Large intestine (tissue), 3 donors: ENCODE measurements around the gene CCDC102A. TPM values are rescaled to one million over a fixed set of nuclear protein-coding genes. Genes with fewer than 3 reads are reported as not detected.
"Not testable (repeated sequence)": the region's sequence is repeated elsewhere in the genome, so short reads cannot be mapped to it uniquely, and the experiment has no call there.

Source experiments
- DNase-seq, 2 donors: peaks; one replicate each; pipeline versions ENCODE4 v3.0.0 to v3.0.0-alpha.2; 2013
- H3K27ac ChIP-seq: one replicate; pipeline ENCODE4 v1.5.1; 2013; ENCODE audit warnings: low read length
- H3K27me3 ChIP-seq: 2 replicates; pipeline ENCODE4 v1.6.1; 2013; ENCODE audit warnings: low read length; ENCODE audit not compliant: control insufficient read depth, insufficient read depth
- H3K36me3 ChIP-seq: 2 replicates; pipeline ENCODE4 v1.6.1; 2013; ENCODE audit warnings: low read length; ENCODE audit not compliant: control insufficient read depth, insufficient read depth
- H3K4me1 ChIP-seq: one replicate; pipeline ENCODE4 v1.6.1; 2013; ENCODE audit warnings: low read length; ENCODE audit not compliant: control insufficient read depth, insufficient read depth
- H3K4me3 ChIP-seq: one replicate; pipeline ENCODE4 v1.5.1; 2013; ENCODE audit warnings: low read length
- H3K9me3 ChIP-seq: one replicate; pipeline ENCODE4 v1.6.1; 2013; ENCODE audit warnings: mild to moderate bottlenecking, low read depth, low read length, moderate library complexity; ENCODE audit not compliant: control insufficient read depth
- WGBS: methylation state at CpG from one replicate; pipeline ENCODE4 v1.1.5; 2013; ENCODE audit warnings: low lambda C conversion rate; ENCODE audit not compliant: insufficient coverage; 5-methylcytosine and 5-hydroxymethylcytosine counted together
- polyA plus RNA-seq: library from polyadenylated mRNA; unstranded; fragments of 120-200 nt; gene quantifications from one replicate; pipeline ENCODE4 v1.2.1, GENCODE V29; 2013

The CCDC102A gene
- polyA plus RNA-seq, 1 donor = 5.6 TPM

DNA sequence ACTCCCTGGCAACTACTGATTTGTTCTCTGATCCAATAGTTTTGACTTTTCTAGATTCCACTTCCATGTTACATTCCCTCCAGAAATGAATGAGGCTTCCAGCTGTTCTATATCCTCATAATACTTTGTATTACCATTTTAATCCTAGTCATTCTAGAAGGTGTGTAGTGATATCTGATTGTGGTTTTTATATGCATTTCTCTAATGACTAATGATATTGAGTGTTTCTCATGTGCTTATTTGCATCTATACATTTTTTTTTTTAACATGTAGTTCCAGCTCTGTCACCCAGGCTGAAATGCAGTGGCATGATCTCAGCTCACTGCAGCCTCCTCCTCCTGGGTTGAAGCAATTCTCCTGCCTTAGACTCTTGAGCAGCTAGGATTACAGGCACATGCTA is 13.4 kb upstream of the CCDC102A start:
- Histone ChIP-seq H3K27ac (no peak overlapping the region), H3K36me3 (no peaks in the 10 kb centered on the region), H3K4me1 (no peaks in the 10 kb centered on the region), H3K27me3 (no peaks in the 10 kb centered on the region), H3K9me3 (no peaks in the 10 kb centered on the region), H3K4me3 (no peak overlapping the region)
- DNase-seq = no peak

DNA sequence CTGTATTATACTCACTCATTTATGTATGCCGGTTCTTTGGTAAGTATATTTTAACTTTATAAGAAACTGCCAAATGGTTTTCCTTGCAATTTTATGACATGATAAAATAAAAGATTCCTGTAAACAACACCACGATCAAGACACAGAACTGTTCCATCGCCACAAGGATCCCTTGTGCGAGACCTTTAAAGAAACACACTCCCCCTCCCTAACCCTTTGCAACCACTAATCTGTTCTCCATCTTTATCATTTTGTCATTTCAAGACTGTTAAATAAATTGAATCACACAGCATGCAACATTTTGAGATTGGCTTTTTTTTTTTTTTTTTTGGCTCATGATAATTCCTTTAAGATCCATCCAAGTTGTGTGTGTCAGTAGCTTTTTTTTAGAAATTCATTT is 12.0 kb upstream of the CCDC102A start:
- no peak overlapping the region for H3K4me3 ChIP-seq
- no peaks in the 10 kb centered on the region for H3K9me3 ChIP-seq
- H3K27me3 ChIP-seq = no peaks in the 10 kb centered on the region
- H3K36me3 ChIP-seq = no peaks in the 10 kb centered on the region
- WGBS = 94% methylated on average over 3 of the region's 4 CpGs
- H3K4me1 ChIP-seq = no peaks in the 10 kb centered on the region
- no peak overlapping the region for H3K27ac ChIP-seq
- no peak for DNase-seq

DNA sequence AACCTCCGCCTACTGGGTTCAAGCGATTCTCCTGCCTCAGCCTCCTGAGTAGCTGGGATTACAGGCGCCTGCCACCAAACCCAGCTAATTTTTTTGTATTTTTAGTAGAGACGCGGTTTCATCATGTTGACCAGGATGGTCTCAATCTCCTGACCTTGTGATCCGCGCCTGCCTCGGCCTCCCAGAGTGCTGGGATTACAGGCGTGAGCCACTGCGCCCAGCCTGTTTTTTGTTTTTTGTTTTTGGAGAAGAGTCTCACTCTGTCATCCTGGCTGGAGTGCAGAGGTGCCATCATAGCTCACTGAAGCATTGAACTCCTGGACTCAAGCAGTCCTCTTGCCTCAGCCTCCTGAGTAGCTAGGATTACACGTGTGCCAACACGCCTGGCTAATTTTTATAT is 11.2 kb upstream of the CCDC102A start:
- not testable (repeated sequence) for H3K9me3 ChIP-seq, H3K36me3 ChIP-seq, DNase-seq, H3K4me3 ChIP-seq, H3K27me3 ChIP-seq, H3K27ac ChIP-seq, H3K4me1 ChIP-seq
- whole genome bisulfite sequencing = 100% methylated on average over 1 of the region's 12 CpGs

DNA sequence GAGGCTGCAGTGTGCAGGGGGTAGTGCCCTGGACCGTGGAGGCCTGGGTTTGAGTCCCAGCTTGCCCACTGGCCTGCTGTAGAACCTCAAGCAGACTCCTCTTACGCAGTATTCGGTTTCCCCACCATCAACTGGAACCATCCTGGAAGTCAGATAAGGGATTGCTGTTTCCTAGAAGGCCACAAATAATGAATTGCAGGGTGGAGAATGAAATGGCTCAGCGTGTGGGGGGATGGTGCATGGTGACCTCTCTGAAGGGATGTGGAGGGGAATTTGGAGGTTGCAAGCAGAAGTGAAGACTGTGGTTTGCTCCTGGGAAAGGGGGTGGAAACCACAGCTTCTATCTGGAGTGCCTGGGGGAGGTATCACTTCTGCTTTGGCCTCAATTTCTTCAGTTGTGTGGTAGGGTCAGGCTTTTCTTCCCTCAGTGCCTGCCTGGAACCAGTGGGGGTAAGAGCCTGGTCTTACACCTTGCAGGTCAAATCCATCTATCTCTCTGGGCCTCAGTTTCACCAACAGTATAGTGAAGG is 7.8 kb upstream of the CCDC102A start:
- H3K36me3 ChIP-seq = no peaks in the 10 kb centered on the region
- H3K27me3 ChIP-seq = no peaks in the 10 kb centered on the region
- H3K27ac ChIP-seq = no peak overlapping the region
- H3K4me3 ChIP-seq = no peak overlapping the region
- no peaks in the 10 kb centered on the region for H3K4me1 ChIP-seq
- no peaks in the 10 kb centered on the region for H3K9me3 ChIP-seq
- no peak for DNase-seq
- no CpG with 5 or more reads among the region's 4 CpGs for WGBS

DNA sequence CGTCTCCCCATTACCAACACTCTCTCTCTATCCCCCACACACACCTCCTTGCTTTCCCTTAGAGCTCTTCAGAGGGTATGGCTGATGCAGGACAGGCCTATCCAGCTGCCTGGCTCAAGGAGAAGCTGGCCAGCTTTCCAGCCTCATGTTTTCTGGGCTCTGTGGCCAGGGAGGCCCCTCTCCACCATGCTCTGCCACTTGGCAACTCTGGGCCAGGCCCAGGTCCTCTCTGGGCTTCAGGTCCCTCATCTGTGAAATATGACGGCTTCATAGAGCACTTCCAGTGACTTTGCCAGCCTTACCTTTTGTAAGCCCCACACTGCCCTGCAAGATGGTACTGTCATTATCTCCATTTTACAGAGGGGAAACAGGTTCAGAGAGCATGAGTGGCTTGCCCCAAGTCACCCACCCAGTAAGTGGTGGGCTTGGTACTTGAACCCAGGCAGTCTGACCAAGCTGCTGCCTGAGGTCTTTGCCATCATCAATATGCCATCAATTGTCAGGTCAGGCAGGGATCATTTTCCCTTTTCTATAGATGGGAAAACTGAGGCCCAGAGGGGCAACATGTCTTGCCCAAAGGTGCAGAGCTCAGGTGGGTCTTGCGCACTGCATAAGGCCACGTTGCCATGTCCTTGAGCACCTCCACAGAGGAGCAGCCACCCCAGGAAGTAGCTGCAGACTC is 5.5 kb upstream of the CCDC102A start:
- WGBS = no CpG with 5 or more reads among the region's 4 CpGs
- DNase-seq = no peak
- no peak overlapping the region for H3K27ac ChIP-seq

DNA sequence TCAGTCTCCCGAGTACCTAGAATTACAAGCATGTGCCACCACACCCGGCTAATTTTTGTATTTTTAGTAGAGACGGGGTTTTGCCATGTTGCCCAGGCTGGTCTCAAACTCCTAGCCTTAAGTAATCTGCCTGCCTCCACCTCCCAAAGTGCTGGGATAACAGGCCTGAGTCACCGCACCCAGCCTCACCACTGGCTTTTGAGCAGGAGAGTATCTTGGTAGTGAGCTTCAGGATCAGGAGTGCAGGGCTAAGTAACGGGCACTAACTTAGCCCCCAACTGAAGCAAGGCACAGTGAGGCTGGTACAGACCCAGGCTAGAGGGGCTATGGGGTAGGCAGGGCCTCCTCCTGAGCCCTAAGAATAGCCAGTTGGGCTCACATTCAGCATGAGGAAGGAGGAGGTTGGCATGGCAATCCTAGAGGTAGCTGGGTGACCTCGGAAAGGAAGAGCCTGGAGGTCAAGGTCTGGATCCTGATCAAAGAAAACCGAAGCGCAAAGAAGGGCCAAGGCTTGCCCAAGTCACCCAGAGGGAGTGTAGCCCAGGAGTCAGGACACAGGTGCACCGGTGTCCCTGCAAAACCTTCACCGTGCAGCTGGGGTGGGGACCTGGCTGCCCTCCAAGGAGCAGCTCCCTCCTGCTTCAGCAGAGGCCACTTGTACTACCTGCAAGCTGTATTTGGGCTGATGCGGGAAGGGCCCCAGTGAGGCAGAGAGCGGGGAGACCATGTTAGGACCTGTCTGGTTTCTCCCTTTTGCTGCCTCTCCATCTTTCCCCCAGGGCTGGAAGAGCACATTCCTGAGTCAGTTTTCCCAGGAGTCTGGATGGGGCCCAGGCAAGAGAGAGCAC is 4.8 kb upstream of the CCDC102A start:
- 100% methylated on average over 1 of the region's 12 CpGs for WGBS
- H3K27me3 ChIP-seq = no peaks in the 10 kb centered on the region

More for the DNA sequence above, 5.5 kb upstream of the CCDC102A start:
- Histone ChIP-seq H3K9me3 (no peaks in the 10 kb centered on the region), H3K36me3 (no peaks in the 10 kb centered on the region), H3K4me3 (no peak overlapping the region), H3K27me3 (no peaks in the 10 kb centered on the region), H3K4me1 (no peaks in the 10 kb centered on the region)

DNA sequence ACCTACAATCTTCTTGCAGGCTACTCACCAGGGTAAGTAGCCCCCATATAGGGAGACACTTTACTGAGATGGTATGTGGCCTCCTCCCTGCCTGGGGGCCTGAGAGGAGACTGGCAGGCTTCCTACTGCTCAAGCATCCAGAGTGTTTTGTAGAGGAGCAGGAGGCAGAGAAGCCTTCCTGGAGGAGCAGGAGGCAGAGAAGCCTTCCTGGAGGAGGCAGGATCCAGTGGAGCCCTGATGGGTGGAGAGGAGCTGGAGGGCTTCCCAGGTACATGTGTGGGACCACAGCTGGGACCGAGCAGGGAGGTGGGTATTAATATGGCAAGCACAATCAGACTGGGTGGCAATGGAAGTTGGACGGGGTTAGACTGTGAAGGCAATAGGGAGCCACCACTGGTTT is 4.0 kb upstream of the CCDC102A start:
- WGBS = no CpG with 5 or more reads among the region's 2 CpGs
- Histone ChIP-seq H3K4me1 (no peaks in the 10 kb centered on the region), H3K9me3 (no peaks in the 10 kb centered on the region), H3K27ac (no peak overlapping the region), H3K36me3 (no peaks in the 10 kb centered on the region), H3K27me3 (no peaks in the 10 kb centered on the region), H3K4me3 (no peak overlapping the region)
- no peak for DNase-seq

More for the DNA sequence above, 4.8 kb upstream of the CCDC102A start:
- Histone ChIP-seq H3K36me3 (no peaks in the 10 kb centered on the region), H3K4me1 (no peaks in the 10 kb centered on the region), H3K27ac (no peak overlapping the region), H3K4me3 (no peak overlapping the region), H3K9me3 (no peaks in the 10 kb centered on the region)
- no peak for DNase-seq

DNA sequence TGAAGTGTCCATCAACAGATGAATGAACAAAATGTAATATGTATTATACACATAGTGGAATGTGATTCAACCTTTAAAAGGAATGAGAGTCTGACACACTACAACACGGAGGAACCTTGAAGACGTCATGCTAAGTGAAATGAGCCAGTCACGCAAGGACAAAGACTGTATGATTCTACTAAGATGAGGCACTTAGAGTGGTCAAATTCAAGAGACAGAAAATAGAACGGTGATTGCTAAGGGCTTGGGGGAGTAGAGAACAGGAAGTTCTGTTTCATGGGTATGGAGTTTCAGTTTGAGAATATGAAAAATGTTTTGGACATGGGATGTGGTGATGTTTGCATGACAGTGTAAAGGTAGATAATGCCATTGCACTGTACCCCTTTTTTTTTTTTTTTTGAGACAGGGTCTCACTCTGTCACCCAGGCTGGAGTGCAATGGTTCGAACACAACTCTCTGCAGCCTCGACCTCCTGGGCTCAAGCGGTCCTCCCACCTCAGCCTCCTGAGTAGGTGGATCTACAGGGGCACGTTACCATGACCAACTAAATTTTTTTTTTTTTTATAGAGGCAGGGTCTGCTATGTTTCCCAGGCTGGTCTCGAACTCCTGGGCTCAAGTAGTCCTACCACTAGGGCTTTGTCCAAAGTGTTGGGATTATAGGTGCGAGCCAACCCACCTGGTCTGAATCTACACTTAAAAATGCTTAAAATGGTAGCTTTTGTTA is 2.9 kb upstream of the CCDC102A start:
- Histone ChIP-seq H3K36me3 (no peaks in the 10 kb centered on the region), H3K4me1 (no peaks in the 10 kb centered on the region), H3K27ac (no peak overlapping the region), H3K9me3 (no peaks in the 10 kb centered on the region), H3K4me3 (no peak overlapping the region), H3K27me3 (no peaks in the 10 kb centered on the region)
- no peak for DNase-seq
- WGBS = 86% methylated on average over 4 of the region's 10 CpGs

DNA sequence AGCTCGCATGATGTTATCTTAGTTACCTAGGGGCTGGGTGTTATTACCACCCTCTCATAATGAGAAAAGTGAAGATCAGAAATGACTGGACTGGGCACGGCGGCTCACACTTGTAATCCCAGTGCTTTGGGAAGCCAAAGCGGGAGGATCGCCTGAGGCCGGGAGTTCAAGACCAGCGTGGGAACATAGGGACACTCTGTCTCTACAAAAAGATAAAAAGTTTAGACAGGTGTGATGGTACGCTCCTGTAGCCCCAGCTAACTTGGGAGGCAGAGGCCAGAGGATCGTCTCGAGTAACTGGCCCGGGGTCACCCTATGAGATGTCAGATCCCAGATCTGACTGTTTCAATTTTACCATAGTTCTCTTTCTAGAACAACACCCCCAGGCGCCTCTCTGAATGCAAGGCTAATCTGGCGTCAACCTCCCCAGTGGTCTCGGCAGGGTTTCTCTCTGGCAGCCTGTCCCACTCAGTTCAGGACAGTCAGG is 1.9 kb upstream of the CCDC102A start:
- H3K4me3 ChIP-seq = no peak overlapping the region
- no peak overlapping the region for H3K27ac ChIP-seq
- no peak for DNase-seq
- H3K36me3 ChIP-seq = no peaks in the 10 kb centered on the region
- no peaks in the 10 kb centered on the region for H3K9me3 ChIP-seq
- no CpG with 5 or more reads among the region's 14 CpGs for WGBS
- H3K27me3 ChIP-seq = no peaks in the 10 kb centered on the region
- H3K4me1 ChIP-seq = no peaks in the 10 kb centered on the region

DNA sequence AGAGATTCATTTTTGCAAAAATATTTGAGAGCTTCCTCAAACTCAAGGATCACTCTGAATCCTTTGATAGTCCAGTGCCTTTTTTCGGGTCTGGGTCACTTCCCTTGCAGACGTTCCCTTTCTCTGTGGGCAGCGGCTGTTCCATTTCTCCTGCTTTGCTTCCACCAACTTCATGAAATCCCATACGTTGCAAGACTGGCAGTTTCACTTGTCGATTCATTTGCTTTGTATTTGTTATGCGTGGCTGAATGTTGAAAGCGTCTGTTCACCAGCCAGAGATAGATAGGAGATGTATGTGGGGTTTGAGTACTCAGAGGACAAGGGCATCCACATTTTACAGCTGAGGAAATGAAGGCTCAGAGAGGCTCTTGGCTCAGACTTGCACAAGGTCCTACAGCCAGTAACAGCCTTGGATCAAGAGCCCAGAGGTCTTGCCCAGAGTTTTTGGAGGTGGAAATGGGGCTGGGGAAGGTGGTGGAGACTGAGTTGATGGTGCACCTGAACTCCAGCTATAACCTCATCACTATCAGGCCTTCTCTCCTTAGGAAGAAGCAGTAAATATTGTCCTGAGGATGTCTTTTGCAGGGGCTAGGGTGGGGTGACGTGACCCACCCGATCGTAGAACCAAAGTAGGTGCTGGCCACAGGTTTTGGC is 1.3 kb upstream of the CCDC102A start:
- DNase-seq = no peak
- Histone ChIP-seq H3K27me3 (no peaks in the 10 kb centered on the region), H3K4me3 (no peak overlapping the region), H3K4me1 (no peaks in the 10 kb centered on the region), H3K27ac (no peak overlapping the region), H3K9me3 (no peaks in the 10 kb centered on the region), H3K36me3 (no peaks in the 10 kb centered on the region)
- WGBS = 63% methylated on average over 2 of the region's 10 CpGs
